BJ (cell line): Measurements from ENCODE around the gene MED13L. TPM values are rescaled to one million over a fixed set of nuclear protein-coding genes. Genes with fewer than 3 reads are reported as not detected.

Experiments used
- CTCF ChIA-PET: fragments of 350-600 bp; formaldehyde crosslinking; extraction: SDS; loops from one replicate; lab custom pipeline; 2021; ENCODE audit warnings: antibody characterized with exemption, inconsistent platforms; lab: Yijun Ruan, JAX
- POLR2A ChIA-PET: fragments of 300-600 bp; sonication (Branson Sonifier 250); formaldehyde crosslinking; extraction: SDS; loops from one replicate; lab custom pipeline; 2021; ENCODE audit warnings: antibody characterized with exemption; lab: Charles Lee
- DNase-seq: peaks from one replicate; pipeline ENCODE4 v3.0.0-alpha.2; 2011; ENCODE audit warnings: low read depth
- H3K27me3 ChIP-seq: 2 replicates; pipeline ENCODE4 v1.6.0; 2011; ENCODE audit warnings: low read length; ENCODE audit not compliant: control insufficient read depth, insufficient read depth
- H3K36me3 ChIP-seq: 2 replicates; pipeline ENCODE4 v1.5.1; 2011; ENCODE audit warnings: low read length; ENCODE audit not compliant: control insufficient read depth, insufficient read depth
- H3K4me3 ChIP-seq: 2 replicates; pipeline ENCODE4 v1.5.1; 2011; ENCODE audit warnings: low read depth, mild to moderate bottlenecking, control low read depth, low read length
- polyA plus RNA-seq: library from polyadenylated mRNA; depleted of rRNA; stranded (reverse); fragments of >200 nt; gene quantifications from 2 replicates; pipeline ENCODE4 v1.2.3, GENCODE V29; 2011
- TF ChIP-seq, protein P1 (sequence below): IDR thresholded peaks from 2 replicates; pipeline ENCODE4 v1.5.1; 2011; ENCODE audit warnings: low read depth, mild to moderate bottlenecking, control low read depth, inconsistent platforms, low read length, moderate library complexity; ENCODE audit not compliant: insufficient read depth

Gene MED13L
- polyA plus RNA-seq, 1 experiment, result 43.7 TPM

DNA sequence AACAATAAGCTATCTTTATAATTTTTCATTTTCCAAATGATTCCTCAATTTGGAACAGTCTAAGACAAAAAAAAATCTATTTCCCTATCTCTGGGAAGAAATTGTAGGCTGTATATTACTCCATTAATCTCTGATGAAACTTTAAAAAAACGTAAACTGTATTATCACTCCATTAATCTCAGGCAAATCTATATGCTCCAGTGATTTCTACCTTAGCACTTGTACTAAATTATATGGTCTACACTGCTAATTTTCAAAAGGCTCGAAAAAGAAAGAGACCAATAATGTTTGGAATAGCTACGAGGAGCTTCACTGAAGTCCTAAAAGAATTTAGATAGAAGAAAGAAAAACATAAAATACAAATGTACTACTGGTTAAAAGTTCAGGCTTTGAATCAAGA is 19.7 kb downstream of the MED13L start:
- POLR2A ChIA-PET, result no interaction called here
- Histone ChIP-seq H3K4me3 (no peak overlapping the region), H3K27me3 (no peaks in the 10 kb centered on the region), H3K36me3 (no peaks in the 10 kb centered on the region)
- no peak for DNase-seq
- TF ChIP-seq, protein P1, sequence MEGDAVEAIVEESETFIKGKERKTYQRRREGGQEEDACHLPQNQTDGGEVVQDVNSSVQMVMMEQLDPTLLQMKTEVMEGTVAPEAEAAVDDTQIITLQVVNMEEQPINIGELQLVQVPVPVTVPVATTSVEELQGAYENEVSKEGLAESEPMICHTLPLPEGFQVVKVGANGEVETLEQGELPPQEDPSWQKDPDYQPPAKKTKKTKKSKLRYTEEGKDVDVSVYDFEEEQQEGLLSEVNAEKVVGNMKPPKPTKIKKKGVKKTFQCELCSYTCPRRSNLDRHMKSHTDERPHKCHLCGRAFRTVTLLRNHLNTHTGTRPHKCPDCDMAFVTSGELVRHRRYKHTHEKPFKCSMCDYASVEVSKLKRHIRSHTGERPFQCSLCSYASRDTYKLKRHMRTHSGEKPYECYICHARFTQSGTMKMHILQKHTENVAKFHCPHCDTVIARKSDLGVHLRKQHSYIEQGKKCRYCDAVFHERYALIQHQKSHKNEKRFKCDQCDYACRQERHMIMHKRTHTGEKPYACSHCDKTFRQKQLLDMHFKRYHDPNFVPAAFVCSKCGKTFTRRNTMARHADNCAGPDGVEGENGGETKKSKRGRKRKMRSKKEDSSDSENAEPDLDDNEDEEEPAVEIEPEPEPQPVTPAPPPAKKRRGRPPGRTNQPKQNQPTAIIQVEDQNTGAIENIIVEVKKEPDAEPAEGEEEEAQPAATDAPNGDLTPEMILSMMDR, result no peak
- CTCF ChIA-PET, result interaction anchor here (0.6 to 1.0 kb wide), 2 partner anchors 10 to 210 kb away, joined by 3 to 4 read pairs; no protein-coding TSS in a partner anchor

DNA sequence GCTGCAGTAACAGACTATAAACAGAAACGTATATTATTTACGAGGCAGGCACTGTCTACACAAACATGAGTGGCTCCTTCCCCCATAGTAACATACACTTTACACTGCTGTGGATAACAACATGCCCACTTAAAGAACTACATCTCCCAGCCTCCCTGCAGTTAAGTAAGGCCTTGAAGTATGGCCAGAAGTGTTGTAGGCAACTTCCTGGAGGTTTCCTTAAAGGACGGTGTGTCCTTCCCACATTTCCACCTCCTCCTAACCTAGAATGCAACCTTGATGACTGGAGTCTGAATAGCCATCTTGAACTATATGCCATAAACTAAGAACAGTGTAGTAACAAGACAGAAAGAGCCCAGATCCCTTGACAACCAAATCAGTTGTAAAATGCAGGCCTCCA is 20.3 kb downstream of the MED13L start:
- POLR2A ChIA-PET, result no interaction called here
- Histone ChIP-seq H3K36me3 (no peaks in the 10 kb centered on the region), H3K27me3 (no peaks in the 10 kb centered on the region), H3K4me3 (no peak overlapping the region)
- TF ChIP-seq, protein P1, result no peak
- CTCF ChIA-PET, result no interaction called here
- DNase-seq, result no peak

DNA sequence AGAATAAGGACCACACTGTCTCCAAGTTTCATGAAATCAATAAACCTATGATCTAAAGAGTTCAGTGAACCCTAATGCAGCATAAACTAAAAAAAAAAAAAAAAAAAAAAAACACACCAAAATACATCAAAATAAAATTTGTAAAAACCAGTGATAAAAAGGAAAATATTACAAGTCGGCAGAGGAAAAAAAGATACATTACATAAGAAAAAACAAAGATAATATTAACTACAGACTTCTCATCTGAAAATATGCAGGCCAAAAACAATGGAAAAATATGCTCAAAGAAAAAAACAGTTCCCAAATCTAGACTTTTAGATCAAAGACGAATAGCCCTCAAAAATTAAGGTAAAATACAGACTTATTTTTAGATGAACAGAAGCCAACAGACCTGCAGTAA is 27.6 kb downstream of the MED13L start:
- no peaks in the 10 kb centered on the region for H3K27me3 ChIP-seq
- TF ChIP-seq, protein P1, result no peak
- ChIA-PET CTCF (no interaction called here), POLR2A (no interaction called here)
- no peak for DNase-seq
- H3K36me3 ChIP-seq, result no peaks in the 10 kb centered on the region
- H3K4me3 ChIP-seq, result no peak overlapping the region

DNA sequence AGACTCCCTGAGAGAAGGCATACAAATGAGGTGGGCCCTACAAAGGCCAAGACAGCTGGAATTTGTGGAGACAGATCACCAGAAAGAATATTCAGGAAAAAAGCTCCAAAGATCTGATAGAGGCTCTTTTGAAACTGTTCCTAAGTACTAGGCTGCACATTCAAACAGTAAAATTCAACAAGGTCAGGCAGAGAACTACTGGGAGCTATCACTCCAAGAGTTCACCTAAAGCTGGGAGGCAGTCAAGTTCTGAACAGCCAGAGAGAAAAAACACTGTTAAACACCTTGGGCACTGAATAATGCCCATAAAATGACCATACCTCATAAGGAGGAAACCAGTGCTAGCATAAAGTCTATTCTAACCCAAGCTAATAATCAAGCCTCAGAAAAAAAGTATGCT is 28.6 kb downstream of the MED13L start:
- Histone ChIP-seq H3K36me3 (no peaks in the 10 kb centered on the region), H3K4me3 (no peak overlapping the region), H3K27me3 (no peaks in the 10 kb centered on the region)
- TF ChIP-seq, protein P1, result no peak
- ChIA-PET CTCF (interaction anchor here (0.6 to 2.0 kb wide), 4 partner anchors 9 to 164 kb away, joined by 3 to 4 read pairs (median 4); no protein-coding TSS in a partner anchor), POLR2A (no interaction called here)
- no peak for DNase-seq

DNA sequence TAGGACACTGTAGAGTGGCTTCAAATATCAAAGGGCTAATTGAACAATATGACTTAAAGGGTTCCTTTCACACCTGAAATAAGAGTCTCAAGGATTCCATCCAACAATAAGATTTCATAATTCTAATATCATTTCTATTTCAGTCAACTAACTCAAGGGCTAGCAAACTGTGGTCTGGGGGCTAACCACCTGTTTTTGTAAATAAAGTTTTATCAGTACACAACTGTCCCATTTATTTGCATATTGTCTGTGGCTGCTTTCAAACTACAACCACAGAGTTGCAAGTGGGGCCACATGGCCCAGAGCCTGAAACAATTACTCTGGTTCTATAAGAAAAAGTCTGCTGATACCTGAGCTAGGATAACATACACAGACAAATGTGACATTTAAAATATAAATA is 29.1 kb downstream of the MED13L start:
- no peak for DNase-seq
- POLR2A ChIA-PET, result no interaction called here
- Histone ChIP-seq H3K4me3 (no peak overlapping the region), H3K36me3 (no peaks in the 10 kb centered on the region), H3K27me3 (no peaks in the 10 kb centered on the region)
- TF ChIP-seq, protein P1, result no peak
- CTCF ChIA-PET, result interaction anchor here (0.6 to 2.0 kb wide), 5 partner anchors 10 to 251 kb away, joined by 3 to 4 read pairs (median 3); no protein-coding TSS in a partner anchor
